ENCODE measurements around the gene ASTE1. TPM values are rescaled to one million over a fixed set of nuclear protein-coding genes. Genes with fewer than 3 reads are reported as not detected.

The ASTE1 gene
- polyA plus RNA-seq, 3 donors = 3.1 to 7.2 (median 6.6) TPM

DNA sequence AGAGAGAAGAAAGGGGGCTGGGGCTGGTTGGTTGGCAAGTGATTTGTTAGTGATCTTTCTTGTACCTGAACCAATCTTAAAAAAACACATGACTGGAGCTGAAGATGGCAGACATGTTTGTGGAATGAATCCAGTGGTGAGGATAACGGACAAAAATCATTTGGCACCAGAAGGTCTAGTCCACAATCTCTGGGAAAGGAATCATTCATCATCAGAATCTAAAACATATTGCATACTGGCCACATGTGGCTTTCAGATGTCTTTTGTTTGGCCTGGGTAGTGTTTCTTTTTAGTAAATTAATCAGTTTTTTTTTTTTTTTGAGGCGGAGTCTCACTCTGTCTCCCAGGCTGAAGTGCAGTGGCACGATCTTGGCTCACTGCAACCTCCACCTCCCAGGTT lies 5.0 kb upstream of the ASTE1 start:
- H3K9me3 ChIP-seq (replicated peaks in 1 of 2; ENCODE audit: control insufficient read depth in 1 of 2, insufficient read depth in 1 of 2, low read length in 2 of 2) = no peaks in the 10 kb centered on the region
- intact Hi-C loops (cut with micrococcal nuclease) = loop anchor here in 1 of 2 donors (10.0 kb wide), 1 partner anchor 1003 kb away; the partner anchor contains the start of gene CPNE4
- no peaks in the 10 kb centered on the region for H3K36me3 Mint-ChIP-seq
- no peak overlapping the region for H3K9ac ChIP-seq (ENCODE audit: insufficient read depth, low read length, poor library complexity, severe bottlenecking)
- H3K27ac ChIP-seq (ENCODE audit: low read depth in 1 of 2, low read length in 2 of 2) = no peak overlapping the region
- H3K79me2 ChIP-seq (ENCODE audit: insufficient read depth, low read length) = no peaks in the 10 kb centered on the region
- no peaks in the 10 kb centered on the region for H3K36me3 ChIP-seq (replicated peaks in 1 of 2; ENCODE audit: control insufficient read depth in 1 of 2, insufficient read depth in 2 of 2, low read length in 2 of 2)
- H3K4me3 ChIP-seq (replicated peaks in 1 of 3; ENCODE audit: low read depth in 2 of 3, low read length in 3 of 3) = no peak overlapping the region
- TF ChIP-seq, protein P1, sequence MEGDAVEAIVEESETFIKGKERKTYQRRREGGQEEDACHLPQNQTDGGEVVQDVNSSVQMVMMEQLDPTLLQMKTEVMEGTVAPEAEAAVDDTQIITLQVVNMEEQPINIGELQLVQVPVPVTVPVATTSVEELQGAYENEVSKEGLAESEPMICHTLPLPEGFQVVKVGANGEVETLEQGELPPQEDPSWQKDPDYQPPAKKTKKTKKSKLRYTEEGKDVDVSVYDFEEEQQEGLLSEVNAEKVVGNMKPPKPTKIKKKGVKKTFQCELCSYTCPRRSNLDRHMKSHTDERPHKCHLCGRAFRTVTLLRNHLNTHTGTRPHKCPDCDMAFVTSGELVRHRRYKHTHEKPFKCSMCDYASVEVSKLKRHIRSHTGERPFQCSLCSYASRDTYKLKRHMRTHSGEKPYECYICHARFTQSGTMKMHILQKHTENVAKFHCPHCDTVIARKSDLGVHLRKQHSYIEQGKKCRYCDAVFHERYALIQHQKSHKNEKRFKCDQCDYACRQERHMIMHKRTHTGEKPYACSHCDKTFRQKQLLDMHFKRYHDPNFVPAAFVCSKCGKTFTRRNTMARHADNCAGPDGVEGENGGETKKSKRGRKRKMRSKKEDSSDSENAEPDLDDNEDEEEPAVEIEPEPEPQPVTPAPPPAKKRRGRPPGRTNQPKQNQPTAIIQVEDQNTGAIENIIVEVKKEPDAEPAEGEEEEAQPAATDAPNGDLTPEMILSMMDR (IDR thresholded peaks at IDR 0.05) = no peak
- peaks cover 5% of the 10 kb centered on the region for H3K4me1 Mint-ChIP-seq
- no peak overlapping the region for H3K27ac Mint-ChIP-seq
- no peaks in the 10 kb centered on the region for H4K20me1 ChIP-seq (ENCODE audit: insufficient read depth, low read length)
- no peaks in the 10 kb centered on the region for H3K27me3 ChIP-seq (ENCODE audit: control insufficient read depth in 2 of 2, insufficient read depth in 2 of 2, low read length in 2 of 2)
- no CpG with 5 or more reads among the region's 3 CpGs for WGBS (ENCODE audit: insufficient coverage)
- no peak overlapping the region for H3K4me3 Mint-ChIP-seq
- peaks cover 0 to 5% of the 10 kb centered on the region in 2 donors for H3K4me1 ChIP-seq (ENCODE audit: control insufficient read depth in 1 of 2, insufficient read depth in 2 of 2, low read length in 2 of 2)
- DNase-seq = no peak
- no peaks in the 10 kb centered on the region for H3K9me3 Mint-ChIP-seq
- no peak overlapping the region for H2AFZ ChIP-seq (ENCODE audit: insufficient read depth, low read depth, low read length, poor library complexity, severe bottlenecking)
- peaks cover 0 to 3% (median 0%) of the 10 kb centered on the region in 3 donors for H3K27me3 Mint-ChIP-seq (ENCODE audit: low read depth in 3 of 3)
- no peak overlapping the region for H3K4me2 ChIP-seq (replicated peaks; ENCODE audit: extremely low read depth, low read length, poor library complexity, severe bottlenecking)

- TF ChIP-seq, protein P1 (IDR thresholded peaks at IDR 0.05) = no peak
- no peak for DNase-seq
- H3K4me1 Mint-ChIP-seq = peaks cover 21% of the 10 kb centered on the region
- Histone ChIP-seq H3K36me3 (replicated peaks in 1 of 2; ENCODE audit: control insufficient read depth in 1 of 2, insufficient read depth in 2 of 2, low read length in 2 of 2) (peaks cover 5 to 12% of the 10 kb centered on the region in 2 donors), H4K20me1 (ENCODE audit: insufficient read depth, low read length) (no peaks in the 10 kb centered on the region), H2AFZ (ENCODE audit: insufficient read depth, low read depth, low read length, poor library complexity, severe bottlenecking) (no peak overlapping the region), H3K27me3 (ENCODE audit: control insufficient read depth in 2 of 2, insufficient read depth in 2 of 2, low read length in 2 of 2) (no peaks in the 10 kb centered on the region), H3K79me2 (ENCODE audit: insufficient read depth, low read length) (peaks cover 18% of the 10 kb centered on the region), H3K27ac (ENCODE audit: low read depth in 1 of 2, low read length in 2 of 2) (no peak overlapping the region), H3K9me3 (replicated peaks in 1 of 2; ENCODE audit: control insufficient read depth in 1 of 2, insufficient read depth in 1 of 2, low read length in 2 of 2) (no peaks in the 10 kb centered on the region), H3K4me3 (replicated peaks in 1 of 3; ENCODE audit: low read depth in 2 of 3, low read length in 3 of 3) (no peak overlapping the region), H3K9ac (ENCODE audit: insufficient read depth, low read length, poor library complexity, severe bottlenecking) (no peak overlapping the region), H3K4me1 (ENCODE audit: control insufficient read depth in 1 of 2, insufficient read depth in 2 of 2, low read length in 2 of 2) (peaks cover 12 to 17% of the 10 kb centered on the region in 2 donors), H3K4me2 (replicated peaks; ENCODE audit: extremely low read depth, low read length, poor library complexity, severe bottlenecking) (no peak overlapping the region)
- no peaks in the 10 kb centered on the region for H3K9me3 Mint-ChIP-seq
- peaks cover 8 to 11% of the 10 kb centered on the region in 2 donors for H3K36me3 Mint-ChIP-seq
- no CpG with 5 or more reads among the region's 3 CpGs for WGBS (ENCODE audit: insufficient coverage)
- H3K4me3 Mint-ChIP-seq = no peak overlapping the region
- peak overlapping the region in 1 of 7 donors; percentile 42 for H3K27ac Mint-ChIP-seq
- intact Hi-C loops (cut with micrococcal nuclease) = no loop called here
- H3K27me3 Mint-ChIP-seq (ENCODE audit: low read depth in 3 of 3) = no peaks in the 10 kb centered on the region
Observed at GRCh38 chr3:131028844-131029243, 2.2 kb upstream of the ASTE1 start.

Data from CD14-positive monocyte (primary cell).